GM10847 (cell line): Measurements from ENCODE around the gene KCMF1.

ENCODE experiments used
- POLR2A ChIP-seq: IDR thresholded peaks from 2 replicates; pipeline ENCODE4 v1.6.1; 2011; ENCODE audit not compliant: insufficient read length; ENCODE audit errors: extremely low read depth

The KCMF1 gene

DNA sequence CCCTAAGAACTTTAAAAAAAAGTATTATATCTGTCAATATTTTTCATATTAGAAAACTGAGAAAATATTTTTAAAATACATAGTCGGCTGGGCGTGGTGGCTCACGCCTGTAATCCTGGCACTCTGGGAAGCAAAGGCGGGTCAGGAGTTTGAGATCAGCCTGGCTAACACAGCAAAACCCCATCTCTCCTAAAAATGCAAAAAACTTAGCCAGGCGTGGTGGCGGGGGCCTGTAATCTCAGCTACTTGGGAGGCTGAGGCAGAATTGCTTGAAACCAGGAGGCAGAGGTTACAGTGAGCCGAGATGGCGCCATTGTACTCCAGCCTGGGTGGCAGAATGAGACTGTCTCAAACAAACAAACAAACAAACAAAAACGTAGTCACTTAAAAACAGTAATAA lies 5.1 kb upstream of the KCMF1 start:
- TF ChIP-seq POLR2A = no peak

DNA sequence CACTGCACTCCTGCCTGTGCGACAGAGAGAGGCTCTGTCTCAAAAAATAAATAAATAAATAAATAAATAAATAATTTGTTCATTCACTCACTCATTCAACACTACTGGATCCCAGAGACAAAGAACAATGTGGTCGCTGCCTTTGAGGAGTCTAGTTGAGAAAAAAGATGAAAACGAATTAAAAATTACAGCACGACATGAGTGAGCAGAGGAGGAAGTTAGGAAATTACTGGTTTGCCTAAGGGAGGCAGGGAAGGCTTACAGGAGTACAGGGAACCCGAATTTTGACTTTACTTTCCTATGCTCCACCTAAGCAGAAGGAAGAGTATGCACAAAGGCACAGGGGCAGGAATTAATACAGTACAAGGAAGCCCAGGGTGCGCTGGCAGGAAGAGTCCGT lies 4.2 kb upstream of the KCMF1 start:
- TF ChIP-seq POLR2A = no peak

DNA sequence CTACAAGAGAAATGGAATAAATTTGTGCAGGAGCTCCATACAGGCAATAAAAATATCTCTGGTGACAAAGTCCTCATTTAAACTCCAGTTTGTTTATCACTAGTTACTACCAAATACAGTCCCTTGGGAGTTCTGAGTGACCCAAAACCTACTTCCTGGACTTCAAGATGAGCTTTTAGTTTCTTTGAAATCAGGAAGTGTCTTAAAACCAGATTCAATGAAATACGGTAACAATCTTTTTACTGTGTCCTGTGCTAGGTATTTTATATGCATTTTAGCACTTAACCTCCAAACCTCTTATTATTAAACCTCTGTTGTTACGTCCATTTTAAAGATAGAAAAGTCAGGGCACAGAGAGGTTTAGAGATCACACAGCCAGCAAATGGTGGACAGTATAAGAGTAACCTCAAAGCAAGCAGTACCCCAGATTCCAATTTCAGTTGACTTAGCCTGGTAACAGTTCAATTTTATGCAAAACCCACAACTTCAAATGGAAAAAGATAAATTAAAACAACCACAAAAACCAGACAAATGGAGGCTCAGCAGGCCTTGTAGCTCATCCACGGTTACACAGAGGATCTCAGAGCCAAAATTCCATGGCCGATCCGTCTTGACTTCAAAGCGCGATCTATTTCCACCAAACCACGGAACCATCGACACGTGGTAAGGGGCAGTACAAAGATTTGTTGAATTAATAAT lies 1.3 kb upstream of the KCMF1 start:
- TF ChIP-seq POLR2A = no peak

DNA sequence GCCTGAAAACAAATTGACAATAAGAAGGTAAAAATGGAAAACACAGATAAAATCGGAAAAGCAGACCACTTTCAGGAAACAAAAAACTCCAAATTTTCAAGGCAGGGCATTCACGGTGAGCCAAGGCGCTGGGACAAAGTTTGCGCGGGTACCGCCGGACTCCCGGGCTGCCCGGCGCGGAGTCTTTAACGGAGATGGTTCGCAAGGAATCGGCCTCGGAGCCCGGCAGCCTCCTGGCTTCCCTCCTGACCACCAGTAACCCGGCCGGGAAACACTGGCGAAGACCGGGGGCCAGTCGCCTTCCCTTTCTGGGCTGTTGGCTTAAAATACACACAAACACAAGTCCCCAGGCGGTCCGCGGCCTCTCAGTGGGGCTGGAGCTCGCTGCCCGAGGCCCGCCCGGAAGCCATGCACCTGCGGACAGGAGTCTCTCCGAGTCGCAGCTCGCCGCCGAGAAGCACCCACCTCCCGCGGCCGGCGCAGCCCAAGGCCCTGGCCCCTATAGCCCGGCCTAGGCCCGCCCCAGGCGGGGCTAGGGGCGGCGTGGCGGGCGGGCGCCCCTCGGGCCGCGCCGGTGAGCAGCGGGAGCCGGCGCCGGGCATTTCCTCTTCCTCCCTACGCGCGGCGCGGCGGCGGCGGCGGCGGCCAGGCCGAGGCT lies 622 bp upstream of the KCMF1 start:
- peak; percentile 59 for TF ChIP-seq POLR2A

DNA sequence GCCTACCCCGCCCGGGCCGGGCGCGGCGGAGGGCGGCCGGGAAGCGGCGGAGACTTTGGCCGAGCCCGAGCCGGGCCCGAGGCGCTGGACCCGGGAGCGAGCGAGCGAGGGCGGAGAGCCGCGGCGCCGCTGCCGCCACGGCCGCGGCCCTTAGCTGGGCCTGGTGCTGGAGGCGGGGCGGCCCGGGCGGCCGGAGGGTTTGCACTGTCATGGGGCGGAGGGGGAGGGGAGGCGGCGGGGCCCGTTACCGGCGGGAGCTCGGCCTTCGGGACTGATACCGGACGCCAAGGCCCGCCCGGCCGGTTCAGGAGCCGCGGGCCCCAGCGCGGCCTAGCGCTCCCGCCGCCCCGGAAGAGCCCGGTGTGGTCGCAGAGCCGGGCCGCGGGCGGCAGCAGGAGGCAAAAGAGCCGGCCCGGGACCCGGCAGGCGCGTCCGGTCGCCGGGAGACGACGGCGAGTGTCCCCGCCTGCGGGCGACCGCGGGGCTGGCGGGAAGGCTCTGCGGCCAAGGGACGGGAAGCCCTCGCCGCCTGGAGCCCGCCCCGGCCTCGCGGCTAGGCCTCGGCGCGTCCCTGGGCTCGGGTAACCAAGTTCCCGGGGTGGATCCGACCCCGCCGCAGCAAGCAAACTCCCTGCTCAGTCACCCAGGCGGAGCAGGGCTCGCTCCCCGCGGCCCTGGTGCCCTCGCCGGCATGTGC lies 697 bp downstream of the KCMF1 start:
- TF ChIP-seq POLR2A = no peak

DNA sequence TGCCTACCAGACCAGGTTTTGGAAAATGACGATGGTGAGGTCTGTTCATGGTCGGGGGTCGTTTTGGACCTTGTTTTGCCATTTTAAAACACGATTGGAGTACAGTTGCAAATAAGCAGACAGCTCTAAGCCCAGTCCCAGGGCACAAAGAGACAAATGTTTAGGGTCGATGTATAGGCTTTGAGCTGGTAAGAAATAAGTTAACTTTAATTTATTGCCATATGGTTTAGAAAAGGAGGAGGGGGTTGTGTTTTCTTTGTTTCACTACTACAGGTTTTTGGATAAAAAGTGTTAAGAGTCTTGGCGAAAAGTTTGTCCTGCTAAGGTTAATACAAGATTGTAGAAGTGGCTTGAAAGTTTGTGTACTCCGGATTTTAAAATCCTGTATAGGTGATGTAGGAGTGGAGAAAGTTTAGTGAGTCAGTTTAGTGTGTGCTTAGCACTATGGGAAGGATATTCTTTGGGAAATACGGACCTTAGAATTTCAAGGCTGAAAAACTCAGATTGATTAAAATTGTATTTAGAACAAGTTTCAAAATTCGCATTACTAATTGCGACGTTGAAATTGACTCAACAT lies 1.3 kb downstream of the KCMF1 start:
- no peak for TF ChIP-seq POLR2A

DNA sequence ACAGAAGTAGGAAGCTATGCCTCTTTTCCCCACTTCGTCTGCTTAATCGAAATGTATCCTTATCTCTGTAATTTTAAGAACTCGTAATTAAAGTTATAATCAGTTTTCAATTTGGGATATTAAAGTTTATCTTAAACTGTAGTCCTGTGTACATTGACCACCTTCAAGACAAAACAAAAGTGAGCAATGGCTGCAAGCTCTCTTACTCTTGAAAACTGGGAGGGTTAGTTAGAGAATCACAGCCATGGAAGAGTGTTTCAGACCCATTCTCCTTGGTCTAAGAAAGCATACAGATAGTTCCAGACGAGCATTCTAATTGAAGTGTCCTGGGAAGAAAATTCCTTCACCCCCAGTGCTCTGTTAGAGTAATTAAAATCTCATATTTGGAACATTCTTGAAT lies 2.0 kb downstream of the KCMF1 start:
- no peak for TF ChIP-seq POLR2A

DNA sequence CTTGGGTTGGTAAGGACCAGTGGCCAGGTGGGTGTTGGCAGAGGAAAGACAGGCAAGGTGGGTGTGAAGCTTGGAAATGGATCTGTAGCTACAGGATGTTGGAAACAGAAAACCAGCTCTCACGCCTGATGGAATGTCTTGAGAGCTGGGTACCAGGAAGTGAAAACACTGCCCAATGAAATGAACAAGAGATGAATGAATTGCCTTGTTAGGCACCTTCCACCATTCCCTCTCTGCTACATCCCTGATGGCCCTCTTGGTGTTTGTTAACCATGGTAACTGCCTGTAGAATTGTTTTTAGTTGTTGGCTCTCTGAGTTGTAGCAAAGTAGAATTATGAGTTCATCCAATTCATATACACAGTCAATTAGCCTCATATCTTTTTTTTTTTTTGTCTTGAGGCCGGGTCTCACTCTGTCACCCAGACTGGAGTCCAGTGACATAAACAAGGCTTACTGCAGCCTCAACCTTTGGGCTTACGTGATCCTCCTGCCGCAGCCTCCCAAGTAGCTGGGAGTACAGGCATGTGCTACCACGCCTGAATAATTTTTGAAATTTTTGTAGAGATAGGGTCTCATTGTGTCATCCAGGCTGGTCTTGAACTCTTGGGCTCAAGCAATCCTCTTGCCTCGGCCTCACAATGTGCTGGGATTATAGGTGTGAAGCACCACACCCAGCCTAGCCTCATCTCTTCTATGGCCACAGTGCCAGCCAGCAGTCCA lies 9.5 kb downstream of the KCMF1 start:
- no peak for TF ChIP-seq POLR2A

DNA sequence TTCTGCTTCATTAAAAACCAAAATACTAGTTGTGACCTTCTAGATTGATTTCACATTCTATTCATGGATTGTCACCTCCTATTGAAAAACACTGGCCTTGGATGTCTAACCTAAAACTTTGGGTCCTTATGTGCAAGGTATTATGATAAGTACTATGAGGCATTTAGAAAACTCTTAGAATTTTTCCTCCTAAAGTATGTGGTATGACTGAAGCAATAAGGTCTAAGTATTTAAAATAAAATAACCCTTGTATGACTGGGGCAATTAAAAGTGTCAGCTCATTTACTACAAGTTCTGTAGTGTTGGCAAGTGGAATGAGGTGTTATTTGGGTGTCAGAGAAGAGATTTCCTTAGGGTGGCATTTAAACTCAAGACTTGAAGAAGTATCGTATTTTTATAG lies 15.1 kb downstream of the KCMF1 start:
- no peak for TF ChIP-seq POLR2A

DNA sequence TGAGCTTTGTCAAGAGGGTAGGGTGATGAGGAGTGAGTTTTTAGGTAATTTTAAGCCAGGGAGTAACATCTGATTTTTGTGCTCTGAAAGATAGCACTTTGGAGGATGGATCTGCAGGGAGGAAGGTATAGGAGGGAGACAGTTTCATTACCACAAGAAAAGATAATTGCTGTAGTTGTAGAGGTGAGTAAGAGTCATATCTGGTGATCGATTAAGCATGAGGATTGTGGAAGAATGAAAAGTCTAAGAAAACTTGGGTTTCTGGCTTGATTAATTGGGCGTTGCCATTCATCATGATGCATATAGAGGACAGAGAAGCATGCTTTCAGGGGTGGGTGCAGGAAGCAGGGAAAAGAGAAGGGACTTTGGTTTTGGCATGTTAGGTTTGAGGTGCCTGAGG lies 18.5 kb downstream of the KCMF1 start:
- no peak for TF ChIP-seq POLR2A

DNA sequence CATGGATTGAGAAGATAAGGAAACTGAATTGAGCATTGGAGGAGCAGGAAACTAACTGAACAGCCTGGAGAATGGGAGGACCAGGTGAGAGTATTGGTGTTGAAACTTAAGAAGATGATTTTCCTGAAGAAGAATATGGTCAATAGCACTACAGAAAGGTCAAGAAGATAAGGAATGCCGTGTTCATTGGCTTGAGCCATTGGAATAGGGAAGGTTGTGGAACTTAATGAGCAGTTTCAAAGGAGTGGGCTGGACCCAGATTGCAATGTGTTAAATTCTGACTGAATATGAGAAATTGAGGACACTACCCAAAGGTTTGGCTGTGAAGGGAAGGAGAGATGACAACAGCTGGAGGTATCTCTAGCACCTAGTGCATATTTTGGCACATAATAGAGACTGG lies 19.0 kb downstream of the KCMF1 start:
- no peak for TF ChIP-seq POLR2A

DNA sequence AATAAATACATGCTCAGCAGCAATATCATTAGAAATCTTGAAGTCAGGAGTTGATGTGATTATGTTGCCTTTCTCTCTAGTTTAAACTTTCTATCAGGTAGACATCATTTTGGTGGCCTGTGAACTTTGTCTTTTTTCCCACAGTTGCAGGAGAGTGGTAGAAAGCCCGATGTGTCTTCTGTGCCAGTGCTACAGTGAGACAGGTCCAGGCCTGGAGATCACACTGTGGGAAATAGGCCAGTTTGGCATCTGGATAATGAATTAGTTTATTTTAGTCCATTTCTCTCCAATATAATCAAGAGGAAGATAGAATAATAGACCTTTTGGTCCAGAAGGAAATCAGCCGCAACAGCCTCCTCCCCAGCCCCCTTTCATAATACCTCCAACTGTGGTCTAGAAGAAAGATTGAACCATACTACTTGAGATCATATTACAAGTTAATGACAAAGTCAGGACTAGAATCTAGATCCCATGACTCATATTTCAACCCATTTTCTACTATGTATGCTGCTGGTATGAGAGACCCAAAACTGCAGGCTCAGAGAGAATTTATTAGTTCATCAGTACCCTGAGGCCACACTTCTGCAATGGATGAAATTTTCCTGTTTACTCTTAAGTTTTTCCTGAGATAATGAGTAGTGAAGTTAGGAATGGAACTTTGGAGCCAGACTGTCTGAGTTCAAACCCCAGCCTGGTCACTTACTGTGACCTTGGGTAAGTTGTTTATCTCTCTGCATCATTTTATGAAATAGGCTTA lies 20.6 kb downstream of the KCMF1 start:
- TF ChIP-seq POLR2A = no peak

DNA sequence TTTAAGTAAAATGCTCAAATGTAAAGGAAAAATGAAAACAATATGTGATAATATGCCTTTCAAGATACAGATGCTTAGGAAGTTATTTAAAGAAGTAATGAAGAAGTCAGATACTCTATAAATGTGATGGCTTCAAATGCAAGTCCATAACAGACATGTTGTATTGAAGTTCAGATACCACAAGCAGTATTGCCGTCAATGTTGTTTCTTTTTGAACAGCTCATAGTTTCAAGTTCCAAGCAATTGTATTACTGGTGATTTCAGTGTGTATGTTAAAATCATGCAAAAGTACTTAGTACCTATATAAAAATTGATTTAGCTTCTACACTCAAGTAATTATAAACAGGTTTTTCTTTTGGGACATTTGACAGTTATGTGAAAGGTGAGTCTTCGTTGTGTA lies 24.9 kb downstream of the KCMF1 start:
- TF ChIP-seq POLR2A = no peak

DNA sequence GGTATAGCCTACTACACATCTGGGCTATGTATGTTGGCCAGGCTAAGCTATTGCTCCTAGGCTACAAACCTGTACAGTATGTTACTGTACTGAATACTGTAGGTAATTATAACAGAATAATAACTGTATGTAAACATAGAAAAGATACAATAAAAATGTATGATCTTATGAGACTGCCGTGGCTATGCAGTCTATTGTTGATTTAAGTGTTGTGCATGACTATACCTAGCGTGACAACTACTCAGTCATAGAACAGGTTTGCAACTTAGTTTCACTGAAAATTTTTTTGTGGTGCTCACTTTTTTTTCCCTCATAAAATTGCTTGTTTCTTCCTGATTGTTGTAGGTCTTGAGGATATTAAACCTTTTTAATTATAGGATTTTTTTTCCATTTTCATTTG lies 25.9 kb downstream of the KCMF1 start:
- TF ChIP-seq POLR2A = no peak

DNA sequence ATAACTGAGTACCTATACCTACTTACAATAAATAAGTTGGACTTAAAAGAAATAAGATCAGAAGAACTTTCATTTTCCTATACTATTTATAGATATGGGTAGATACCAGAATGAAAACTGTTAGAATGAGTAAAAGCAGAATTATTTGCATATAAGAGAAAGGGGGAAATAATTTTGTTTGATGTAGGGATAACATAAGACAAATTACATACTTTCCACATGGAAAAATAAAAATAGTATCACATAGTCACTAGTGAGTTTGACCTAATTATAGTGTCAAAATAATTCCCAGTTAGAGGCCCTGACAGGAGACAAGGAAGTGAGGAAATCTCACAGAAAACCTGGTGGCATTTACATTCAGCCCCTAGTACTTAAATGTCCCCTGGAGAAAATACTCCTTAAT lies 28.6 kb downstream of the KCMF1 start:
- no peak for TF ChIP-seq POLR2A

DNA sequence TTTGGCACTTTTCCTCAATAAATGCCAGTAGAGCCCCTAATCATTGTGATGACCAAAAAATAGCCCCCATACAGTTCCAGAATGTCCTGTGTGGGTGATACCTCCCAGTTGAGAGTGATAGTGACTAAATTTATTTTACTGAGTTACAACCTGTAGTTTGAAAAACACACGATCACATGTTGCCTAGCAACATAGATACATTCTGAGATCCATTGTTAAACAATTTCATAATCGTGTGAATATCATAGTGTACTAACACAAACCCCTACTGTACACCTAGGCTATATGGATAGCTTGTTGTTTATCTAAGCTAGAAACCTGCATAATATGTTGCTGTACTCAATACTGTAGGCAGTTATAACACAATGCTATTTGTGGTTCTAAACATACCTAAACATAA lies 30.6 kb downstream of the KCMF1 start:
- TF ChIP-seq POLR2A = no peak
